OCI-LY3 (cell line): Measurements from ENCODE around the gene NRN1L.

Experiments
- CTCF ChIP-seq: fragments of 200-600, 300-600 bp; sonication (generic); IDR thresholded peaks from 2 replicates; pipeline ENCODE4 v1.5.1; 2014; ENCODE audit warnings: antibody characterized with exemption, low read length, low read depth
- EZH2phosphoT487 ChIP-seq: fragments of 200-600 bp; shearing (Covaris generic); IDR thresholded peaks from 2 replicates; pipeline ENCODE4 v1.6.1; 2018; ENCODE audit warnings: antibody characterized with exemption, mixed run types, low read depth

GRCh38 chr16:67927131-67927941 lies 42.7 kb downstream of the NRN1L start:
- TF ChIP-seq CTCF (no peak), EZH2phosphoT487 (no peak)
